ENCODE results near the gene RABGAP1L. TPM values are rescaled to one million over a fixed set of nuclear protein-coding genes. Genes with fewer than 3 reads are reported as not detected.
"Not testable (repeated sequence)": the region's sequence is repeated elsewhere in the genome, so short reads cannot be mapped to it uniquely, and the experiment has no call there.

Gene RABGAP1L
- total RNA-seq, 2 donors from 2014 or later, result 148 to 174 TPM

GRCh38 chr1:174401075-174401474, 241.8 kb downstream of the RABGAP1L start:
- H3K27me3 ChIP-seq, result no peaks in the 10 kb centered on the region
- no peaks in the 10 kb centered on the region for H3K9me3 ChIP-seq
- no peak overlapping the region for H3K27ac ChIP-seq
- TF ChIP-seq, protein P1, sequence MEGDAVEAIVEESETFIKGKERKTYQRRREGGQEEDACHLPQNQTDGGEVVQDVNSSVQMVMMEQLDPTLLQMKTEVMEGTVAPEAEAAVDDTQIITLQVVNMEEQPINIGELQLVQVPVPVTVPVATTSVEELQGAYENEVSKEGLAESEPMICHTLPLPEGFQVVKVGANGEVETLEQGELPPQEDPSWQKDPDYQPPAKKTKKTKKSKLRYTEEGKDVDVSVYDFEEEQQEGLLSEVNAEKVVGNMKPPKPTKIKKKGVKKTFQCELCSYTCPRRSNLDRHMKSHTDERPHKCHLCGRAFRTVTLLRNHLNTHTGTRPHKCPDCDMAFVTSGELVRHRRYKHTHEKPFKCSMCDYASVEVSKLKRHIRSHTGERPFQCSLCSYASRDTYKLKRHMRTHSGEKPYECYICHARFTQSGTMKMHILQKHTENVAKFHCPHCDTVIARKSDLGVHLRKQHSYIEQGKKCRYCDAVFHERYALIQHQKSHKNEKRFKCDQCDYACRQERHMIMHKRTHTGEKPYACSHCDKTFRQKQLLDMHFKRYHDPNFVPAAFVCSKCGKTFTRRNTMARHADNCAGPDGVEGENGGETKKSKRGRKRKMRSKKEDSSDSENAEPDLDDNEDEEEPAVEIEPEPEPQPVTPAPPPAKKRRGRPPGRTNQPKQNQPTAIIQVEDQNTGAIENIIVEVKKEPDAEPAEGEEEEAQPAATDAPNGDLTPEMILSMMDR (IDR thresholded peaks at IDR 0.05), result no peak
- no peaks in the 10 kb centered on the region for H3K4me1 ChIP-seq
- no peaks in the 10 kb centered on the region for H3K36me3 ChIP-seq
- DNase-seq (ENCODE audit: low spot score), result no peak
- no peak overlapping the region for H3K4me3 ChIP-seq

DNA sequence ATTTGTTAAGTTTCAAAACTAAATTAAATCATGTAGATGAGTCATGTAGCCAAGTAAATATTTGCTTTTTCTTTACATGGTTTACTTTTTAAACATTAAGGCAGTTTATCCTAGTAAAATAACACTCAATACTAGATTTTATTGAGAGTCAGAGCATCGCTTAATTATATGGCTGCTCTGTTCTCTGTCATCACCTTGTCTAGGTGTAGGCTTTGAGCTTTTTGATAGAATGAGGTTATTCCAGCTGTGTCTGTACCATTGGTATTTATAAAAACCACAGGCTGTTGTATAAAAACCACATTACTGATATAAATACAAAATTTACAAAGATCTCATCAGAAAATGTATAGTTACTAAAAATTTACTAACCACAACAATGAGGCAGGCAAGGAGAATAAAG, 245.9 kb downstream of the RABGAP1L start:
- Histone ChIP-seq H3K4me3 (no peak overlapping the region), H3K4me1 (no peaks in the 10 kb centered on the region), H3K27ac (no peak overlapping the region), H3K9me3 (no peaks in the 10 kb centered on the region), H3K27me3 (no peaks in the 10 kb centered on the region), H3K36me3 (no peaks in the 10 kb centered on the region)
- no peak for DNase-seq (ENCODE audit: low spot score)
- TF ChIP-seq, protein P1 (IDR thresholded peaks at IDR 0.05), result no peak

GRCh38 chr1:174406421-174406820, 247.1 kb downstream of the RABGAP1L start:
- no peaks in the 10 kb centered on the region for H3K36me3 ChIP-seq
- H3K27me3 ChIP-seq, result no peaks in the 10 kb centered on the region
- TF ChIP-seq, protein P1 (IDR thresholded peaks at IDR 0.05), result no peak
- H3K4me1 ChIP-seq, result no peaks in the 10 kb centered on the region
- H3K27ac ChIP-seq, result no peak overlapping the region
- DNase-seq (ENCODE audit: low spot score), result no peak
- no peaks in the 10 kb centered on the region for H3K9me3 ChIP-seq
- no peak overlapping the region for H3K4me3 ChIP-seq

DNA sequence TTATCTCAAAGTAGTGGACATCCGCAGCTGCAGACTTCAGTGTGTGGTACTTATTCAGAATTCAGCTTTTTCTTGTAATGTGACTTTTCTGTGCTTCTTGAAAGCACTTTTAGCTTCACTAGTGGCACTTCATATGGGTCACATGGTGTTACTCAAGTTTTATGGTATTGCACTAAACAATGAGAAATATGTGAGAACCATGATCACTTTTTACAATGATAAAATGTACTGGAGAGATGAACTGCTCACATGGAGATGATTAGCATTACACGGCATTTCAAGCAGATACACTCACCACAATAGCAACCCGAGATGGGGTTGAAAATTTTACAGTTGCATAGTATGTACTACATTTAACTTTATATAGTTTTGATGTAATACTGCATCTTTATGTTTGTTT, 248.3 kb downstream of the RABGAP1L start:
- TF ChIP-seq, protein P1 (IDR thresholded peaks at IDR 0.05), result no peak
- Histone ChIP-seq H3K4me3 (no peak overlapping the region), H3K27me3 (no peaks in the 10 kb centered on the region), H3K27ac (no peak overlapping the region), H3K36me3 (no peaks in the 10 kb centered on the region), H3K4me1 (no peaks in the 10 kb centered on the region), H3K9me3 (no peaks in the 10 kb centered on the region)
- DNase-seq (ENCODE audit: low spot score), result no peak

DNA sequence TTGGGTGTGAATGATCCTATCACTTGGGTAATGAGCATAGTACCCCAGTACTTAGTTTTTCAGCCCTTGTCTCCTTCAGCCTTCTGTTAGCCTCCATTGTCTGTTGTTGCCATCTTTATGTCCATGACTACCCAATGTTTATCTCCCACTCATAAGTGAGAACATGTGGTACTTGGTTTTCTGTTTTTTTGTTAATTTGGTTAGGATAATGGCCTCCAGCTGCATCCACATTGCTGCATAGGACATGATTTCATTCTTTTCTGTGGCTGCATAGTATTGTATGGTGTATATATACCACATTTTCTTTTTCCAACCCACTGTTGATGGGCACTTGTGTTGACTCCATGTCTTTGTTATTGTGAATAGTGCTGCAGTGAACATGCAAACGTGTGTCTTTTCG, 248.8 kb downstream of the RABGAP1L start:
- Histone ChIP-seq H3K4me3 (no peak overlapping the region), H3K27me3 (no peaks in the 10 kb centered on the region), H3K27ac (no peak overlapping the region), H3K4me1 (no peaks in the 10 kb centered on the region), H3K36me3 (no peaks in the 10 kb centered on the region), H3K9me3 (no peaks in the 10 kb centered on the region)
- DNase-seq (ENCODE audit: low spot score), result no peak
- TF ChIP-seq, protein P1 (IDR thresholded peaks at IDR 0.05), result no peak

- H3K36me3 ChIP-seq; H3K4me3 ChIP-seq; DNase-seq (ENCODE audit: low spot score); H3K27ac ChIP-seq; H3K4me1 ChIP-seq; H3K27me3 ChIP-seq; H3K9me3 ChIP-seq: not testable (repeated sequence)
Measured at GRCh38 chr1:174409801-174410200, 250.5 kb downstream of the RABGAP1L start.
